Stimulated activated CD8-positive, alpha-beta memory T cell treated with anti-CD3 and anti-CD28 coated beads, Interleukin-12 subunit alpha, Interleukin-12 subunit beta, amount 100 ng/mL, for 24 hours (primary cell): ENCODE data around the gene BRICD5.
"Not testable (repeated sequence)": the region's sequence is repeated elsewhere in the genome, so short reads cannot be mapped to it uniquely, and the experiment has no call there.

ENCODE experiments used
- DNase-seq: peaks from one replicate; pipeline ENCODE4 v3.0.0-alpha.2; 2020; ENCODE audit errors: extremely low read depth

BRICD5 gene

DNA sequence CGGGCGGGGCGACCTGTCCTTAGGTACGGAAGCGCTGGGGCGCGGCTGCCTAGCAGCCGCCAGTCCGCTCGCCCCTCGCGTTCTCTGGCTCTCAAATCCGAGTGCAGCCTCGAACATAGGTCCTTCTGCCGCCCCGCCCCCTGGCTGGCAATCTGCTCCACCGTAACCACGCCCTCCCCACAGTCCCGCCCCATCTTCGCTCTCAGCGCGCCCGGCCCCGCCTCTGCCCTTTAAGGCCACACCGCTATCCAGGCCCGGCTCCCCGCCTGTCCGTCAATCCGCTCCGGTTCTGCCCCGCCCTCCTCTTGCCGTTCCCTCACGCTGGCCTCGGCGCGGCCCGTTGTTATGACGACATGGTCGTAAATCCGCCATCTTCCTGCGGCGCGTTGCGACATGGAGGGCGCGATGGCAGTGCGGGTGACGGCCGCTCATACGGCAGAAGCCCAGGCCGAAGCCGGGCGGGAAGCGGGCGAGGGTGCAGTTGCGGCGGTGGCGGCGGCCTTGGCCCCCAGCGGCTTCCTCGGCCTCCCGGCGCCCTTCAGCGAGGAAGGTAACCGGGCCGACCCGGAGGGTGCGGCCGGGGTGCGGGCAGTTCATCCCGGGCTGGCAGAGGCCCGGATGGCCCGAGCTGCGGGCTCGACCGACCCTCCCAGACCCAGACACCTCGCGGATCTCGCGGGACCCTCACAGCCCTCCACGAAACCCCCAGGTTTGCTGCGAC, 12.7 kb upstream of the BRICD5 start, which contains the start of gene E4F1:
E4F1 (plus strand) TSS at position 371 of the 721 bp plus-strand sequence; CDS start at position 394, 23 bp downstream.
- peak; percentile 100 for DNase-seq

DNA sequence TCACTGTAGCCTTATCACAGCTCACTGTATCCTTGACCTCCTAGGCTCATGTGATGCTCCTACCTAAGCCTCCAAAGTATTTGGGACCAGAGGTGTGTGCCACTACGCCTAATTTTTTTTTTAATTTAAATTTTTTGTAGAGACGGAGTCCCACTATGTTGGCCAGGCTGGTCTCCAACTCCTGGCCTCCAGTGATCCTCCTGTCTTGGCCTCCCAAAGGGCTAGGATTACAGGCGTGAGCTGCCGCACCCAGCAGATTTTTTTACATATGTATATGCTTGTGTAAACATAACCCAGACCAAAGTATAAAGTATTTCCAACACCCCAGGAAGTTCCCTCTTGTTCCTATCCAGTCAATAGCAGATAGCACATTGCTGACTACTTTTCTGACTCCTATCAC, 5.7 kb upstream of the BRICD5 start:
- no peak for DNase-seq

DNA sequence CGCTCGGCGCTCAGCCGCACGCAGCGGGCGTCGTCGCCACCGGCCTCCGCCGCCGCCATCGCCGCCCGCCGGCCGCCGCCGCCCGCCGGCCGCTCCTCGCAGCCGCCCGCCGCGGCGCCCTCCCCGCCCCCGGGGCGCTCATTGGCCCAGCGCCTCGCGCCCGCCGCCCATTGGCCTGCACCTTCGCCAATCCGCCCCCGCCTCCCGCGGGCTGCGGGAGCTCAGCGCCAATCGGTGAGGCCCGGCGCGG, 4.0 kb upstream of the BRICD5 start, which contains the start of gene PGP:
PGP (minus strand) TSS at position 122 of the 250 bp plus-strand sequence; CDS start at position 59, 63 bp downstream.
- DNase-seq: no peak

DNA sequence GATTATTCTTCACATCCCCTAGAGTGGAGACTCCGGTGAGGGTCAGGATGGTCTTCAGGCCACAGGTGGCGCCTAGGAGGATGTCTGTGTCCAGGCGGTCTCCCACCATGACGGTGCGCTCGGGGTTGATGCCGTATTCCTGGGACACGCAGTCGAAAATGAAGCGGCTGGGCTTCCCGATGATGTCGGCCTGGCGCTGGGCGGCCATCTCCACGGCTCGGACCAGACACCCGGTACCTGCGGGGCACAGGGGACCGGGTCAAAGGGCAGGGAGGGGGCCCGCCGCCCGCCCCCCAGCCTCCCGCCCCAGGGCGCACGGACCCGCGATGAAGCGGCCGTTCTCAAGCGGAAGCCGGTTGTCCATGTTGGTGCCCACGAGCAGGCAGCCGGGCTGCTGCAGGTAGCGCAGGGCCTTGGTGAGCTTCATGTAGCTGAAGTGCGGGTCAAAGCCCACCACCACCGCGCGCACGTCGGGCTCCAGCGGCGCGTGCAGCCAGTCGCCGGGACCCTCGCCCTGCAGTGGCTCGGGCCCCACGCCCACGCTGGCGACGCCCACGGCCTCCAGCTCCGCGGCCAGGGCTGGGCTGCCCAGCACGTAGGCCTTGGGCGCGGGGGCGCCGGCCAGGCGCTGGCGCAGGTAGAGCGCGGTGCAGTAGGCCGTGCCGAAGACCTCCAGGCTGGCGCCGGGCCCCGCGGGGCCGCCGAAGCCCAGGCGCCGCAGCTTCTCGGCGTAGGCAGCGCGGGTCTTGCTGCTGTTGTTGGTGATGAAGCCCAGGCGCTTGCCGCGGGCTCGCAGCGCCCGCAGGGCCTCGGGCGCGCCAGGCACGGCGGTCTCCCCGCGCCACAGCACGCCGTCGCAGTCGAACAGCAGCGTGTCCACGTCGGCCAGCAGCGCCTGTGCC, 3.4 kb upstream of the BRICD5 start:
- no peak for DNase-seq

DNA sequence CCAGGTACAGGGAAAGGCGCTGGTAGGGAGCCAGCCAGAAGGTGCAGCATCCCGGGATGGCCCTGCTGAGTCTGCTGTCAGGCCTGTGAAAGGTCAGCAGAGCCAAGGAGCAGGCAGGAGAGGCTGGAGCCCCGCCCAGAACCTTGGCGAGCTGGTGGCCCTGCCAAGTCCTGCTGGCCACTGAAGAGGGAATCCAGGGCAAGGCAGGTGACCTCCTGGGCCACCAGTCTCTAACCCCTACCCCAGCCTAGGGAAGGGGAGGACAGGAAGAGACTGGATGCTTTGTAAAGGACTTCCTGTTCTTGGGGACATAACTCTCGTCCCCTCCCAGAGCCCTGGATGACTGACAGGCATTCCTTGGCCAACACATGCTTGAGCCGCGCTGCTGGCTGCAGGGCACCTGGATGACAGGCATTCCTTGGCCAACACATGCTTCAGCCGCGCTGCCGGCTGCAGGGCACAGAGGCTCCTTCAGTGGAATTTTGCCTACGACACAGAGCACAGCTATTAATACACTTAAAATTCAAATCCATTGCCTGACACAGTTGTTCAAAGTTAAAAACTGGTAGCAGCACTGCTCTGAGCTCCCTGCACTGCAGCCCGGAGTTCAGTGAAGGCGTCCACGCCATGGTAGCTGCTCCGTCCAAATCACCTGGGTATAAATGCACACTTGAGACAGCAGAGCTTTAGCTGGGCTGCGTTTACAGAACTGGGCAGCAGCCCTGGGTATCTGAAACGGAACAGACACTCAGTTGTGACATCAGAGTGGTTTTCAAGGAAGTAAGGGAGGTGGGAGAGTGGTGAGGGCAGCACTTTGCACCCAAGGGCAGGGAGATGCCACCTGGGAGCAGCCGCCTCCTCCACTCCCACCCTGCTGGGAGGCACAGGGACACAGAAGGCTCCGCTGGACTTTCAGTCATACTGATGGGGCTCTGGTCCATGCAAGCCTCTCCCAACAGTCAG, 2.0 kb upstream of the BRICD5 start:
- no peak for DNase-seq

DNA sequence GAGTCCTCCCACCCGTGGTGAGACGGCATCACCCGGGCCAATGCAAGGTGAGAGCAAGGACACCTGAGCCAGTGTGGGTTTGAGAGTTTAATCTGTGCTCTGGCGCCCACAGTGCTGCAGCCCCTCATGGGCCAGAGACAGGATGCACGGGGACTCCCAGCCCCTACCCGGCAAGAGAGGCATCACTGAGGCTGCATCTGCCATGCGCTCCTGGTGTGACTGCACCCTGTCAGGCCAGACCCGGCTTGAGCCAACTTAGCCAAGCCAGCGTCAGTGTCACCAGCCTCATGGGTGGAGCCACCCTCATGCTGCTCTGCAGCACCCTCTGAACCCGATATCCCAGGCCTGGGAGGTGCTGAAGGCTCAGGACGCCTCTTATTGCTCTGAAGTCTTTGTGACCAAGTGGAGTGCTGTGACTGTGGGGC, 1.3 kb upstream of the BRICD5 start:
- no peak for DNase-seq

DNA sequence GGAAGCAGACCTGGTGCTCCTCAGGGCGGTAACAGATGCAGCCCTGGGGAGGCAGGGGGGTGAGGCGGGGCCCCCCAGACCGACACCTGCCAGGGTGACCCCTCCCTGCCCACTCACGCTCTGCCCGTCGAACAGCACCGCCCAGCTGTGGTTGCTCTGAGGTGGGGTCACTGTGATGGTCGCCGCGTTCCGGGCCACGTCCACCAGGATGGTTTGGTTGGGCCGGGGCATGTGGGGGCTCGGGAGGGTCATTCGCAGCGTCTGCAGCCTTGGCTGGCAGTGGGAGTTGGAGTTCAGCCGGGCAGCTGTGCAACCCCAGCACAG, 692 bp downstream of the BRICD5 start:
- no peak for DNase-seq

DNA sequence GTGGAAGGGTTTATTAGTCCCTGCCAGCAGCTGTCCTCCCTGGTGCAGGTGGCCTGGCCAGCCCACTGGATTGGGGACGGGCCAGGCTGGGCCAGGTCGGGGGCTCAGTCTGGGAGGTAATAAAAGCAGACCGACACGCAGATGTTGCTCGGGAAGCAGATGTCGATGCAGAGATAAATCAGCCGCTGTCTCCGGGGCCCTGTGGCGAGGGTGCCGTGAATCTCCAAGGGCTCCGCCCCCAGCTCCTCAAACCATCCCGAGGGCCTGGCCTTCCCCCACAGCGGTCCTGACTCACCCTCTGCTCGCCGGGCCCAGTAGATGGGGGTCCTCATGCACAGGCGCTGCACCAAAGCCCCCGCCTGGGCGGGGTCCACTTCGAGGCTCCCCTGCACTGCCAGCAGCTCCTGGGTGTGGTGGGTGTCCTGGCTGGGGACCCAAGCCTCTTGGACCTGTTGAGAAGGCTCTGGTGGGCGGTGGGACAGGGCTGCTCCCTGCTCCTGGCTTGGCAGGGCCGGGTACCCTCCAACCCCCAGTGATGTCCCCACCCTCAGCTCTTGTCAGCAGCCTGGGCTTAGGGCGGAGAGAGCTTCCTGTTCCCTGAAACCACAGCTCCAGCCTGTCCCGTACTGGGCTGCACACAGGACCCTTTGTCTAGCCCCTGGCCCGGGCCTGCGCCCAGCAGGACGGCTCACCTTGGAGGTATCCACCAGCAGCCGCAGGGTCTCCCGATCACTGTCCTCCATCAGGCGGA, 1.2 kb downstream of the BRICD5 start:
- no peak for DNase-seq

DNA sequence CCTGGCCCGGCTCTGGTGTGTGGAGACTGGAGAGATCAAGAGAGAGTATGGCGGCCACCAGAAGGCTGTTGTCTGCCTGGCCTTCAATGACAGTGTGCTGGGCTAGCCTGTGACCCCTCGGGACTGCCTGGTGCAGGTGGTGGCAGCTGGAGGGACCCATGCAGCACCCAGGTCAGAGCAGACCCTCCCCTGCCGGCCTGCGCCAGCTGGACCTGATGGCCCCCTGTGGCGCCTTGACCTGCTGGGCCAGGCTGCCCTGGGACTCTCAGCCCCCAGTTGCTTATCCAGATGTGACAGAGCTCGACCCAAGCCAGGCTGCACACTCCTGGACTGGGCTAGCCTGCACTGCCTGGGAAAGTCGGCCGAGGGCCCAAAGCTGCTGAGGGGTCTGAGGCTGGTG, 1.9 kb downstream of the BRICD5 start:
- DNase-seq: no peak

DNA sequence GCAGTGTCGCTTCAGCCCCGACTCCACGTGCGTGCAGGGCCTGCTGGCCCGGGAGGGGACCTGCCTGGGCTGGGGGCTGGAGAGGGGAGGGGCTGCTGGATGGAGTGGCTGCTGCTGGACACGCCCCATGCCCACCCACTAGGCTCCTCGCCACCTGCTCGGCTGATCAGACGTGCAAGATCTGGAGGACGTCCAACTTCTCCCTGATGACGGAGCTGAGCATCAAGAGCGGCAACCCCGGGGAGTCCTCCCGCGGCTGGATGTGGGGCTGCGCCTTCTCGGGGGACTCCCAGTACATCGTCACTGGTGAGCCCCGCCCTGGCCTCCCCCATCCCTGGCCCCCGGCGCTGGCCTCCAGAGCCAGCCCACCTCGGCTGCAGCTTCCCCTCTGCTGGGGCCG, 2.4 kb downstream of the BRICD5 start:
- no peak for DNase-seq

DNA sequence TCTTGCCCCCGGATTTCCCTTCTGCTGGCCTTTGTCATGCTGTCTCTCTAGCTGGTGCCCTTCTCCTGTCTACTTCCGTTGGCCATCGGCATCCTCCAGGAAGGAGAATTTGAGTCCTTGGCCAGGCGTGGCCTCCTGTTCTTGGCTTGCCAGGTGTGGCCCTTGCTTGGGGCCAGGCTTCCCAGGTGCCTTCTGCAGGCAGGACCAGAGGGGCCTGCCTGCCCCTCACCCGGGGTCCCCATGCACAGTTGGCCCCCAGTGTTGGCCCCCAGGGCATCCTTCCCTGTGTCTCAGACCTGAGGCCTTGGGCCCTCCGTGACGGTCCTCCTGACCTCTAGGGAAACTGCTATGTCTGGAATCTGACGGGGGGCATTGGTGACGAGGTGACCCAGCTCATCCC, 2.8 kb downstream of the BRICD5 start:
- no peak for DNase-seq

DNA sequence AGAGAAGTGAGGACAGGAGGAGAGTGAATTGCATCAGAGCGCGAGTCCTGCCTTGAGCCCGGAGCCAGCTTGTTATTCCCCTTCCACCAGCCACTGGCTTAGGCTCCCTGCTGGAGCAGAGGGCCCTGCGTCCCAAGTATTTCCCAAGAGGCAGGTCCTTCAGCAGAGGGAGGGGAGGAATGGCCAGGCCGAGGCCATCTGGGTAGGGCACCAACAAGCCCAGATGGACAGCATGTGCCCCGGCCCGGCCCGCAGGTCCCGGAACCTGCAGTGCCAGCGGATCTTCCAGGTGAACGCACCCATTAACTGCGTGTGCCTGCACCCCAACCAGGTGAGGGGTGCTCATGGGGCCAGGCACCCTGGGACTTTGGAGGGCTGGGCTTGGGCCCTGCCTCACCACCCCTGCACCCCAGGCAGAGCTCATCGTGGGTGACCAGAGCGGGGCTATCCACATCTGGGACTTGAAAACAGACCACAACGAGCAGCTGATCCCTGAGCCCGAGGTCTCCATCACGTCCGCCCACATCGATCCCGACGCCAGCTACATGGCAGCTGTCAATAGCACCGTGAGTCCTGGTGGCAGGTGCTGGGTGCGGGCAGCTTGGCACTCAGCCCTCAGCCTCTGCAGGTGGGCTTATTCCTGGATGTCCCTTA, 3.8 kb downstream of the BRICD5 start:
- DNase-seq: no peak

DNA sequence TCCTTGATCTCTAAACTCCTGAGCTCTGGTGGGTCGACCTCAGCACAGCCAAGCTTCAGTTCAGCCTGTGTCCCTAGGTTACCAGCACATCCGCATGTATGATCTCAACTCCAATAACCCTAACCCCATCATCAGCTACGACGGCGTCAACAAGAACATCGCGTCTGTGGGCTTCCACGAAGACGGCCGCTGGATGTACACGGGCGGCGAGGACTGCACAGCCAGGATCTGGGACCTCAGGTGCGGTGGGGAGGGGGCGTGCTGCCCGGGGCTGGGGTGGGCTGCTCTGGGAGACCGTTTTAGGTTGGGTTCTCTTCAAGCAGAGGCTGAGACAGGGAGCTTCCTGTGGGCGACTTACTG, 4.3 kb downstream of the BRICD5 start:
- DNase-seq: no peak

DNA sequence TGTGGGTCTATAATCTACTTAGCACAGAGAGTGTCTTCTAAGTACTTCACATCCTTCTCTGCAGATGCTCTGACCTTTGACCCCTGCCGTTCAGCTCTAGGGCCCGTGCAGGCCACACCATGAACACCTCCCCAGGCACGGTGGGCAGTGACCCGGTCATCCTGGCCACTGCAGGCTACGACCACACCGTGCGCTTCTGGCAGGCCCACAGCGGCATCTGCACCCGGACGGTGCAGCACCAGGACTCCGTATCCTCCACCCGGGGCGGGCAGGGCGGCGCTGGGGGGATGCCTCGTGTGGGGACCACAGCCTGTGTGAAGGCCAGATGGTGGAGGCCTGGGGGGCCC, 4.7 kb downstream of the BRICD5 start:
- DNase-seq: no peak

DNA sequence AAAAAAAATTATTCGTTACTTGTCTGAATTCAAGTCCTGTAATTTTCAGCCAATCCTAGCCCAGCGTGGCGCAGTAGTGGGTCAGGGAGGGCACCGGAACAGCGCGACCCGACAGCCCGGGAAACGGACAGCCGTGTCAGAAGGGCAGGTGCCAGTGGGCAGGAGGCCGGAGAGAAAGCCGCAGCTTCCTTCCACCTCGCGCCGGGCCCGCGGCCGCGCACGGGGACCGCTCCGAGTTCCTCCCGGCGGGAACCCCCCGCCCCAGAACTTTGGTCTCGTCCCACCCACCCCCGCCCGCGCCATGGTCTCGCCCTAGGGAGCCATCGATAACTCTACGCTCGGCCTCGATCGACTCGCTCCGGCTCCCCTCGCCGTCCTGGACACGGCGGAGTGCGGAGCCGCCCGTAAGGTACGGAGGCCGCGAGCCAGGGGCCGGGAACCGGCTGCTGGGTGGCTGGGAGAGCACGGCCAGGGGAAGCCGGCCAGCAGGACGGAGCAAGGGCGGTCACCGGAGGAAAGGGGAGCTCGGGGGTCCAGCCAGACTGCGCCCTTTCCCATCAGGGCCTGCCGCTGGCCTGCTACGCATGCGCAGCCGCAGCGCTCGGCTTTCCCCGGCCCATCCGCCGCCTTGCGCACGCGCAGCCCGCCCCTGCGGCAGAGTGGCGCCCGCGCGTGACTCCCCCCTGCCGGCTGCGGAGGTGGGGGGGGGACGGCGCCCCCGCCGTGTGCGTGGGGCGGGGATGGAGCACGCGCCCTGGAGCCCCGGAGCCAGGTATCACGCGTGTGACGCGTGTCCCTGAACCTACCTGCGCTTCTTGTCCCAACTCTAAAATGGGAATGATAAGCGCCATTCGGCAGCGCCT, 5.3 kb downstream of the BRICD5 start, which contains the start of gene MLST8:
MLST8 (plus strand) TSS at position 351 of the 863 bp plus-strand sequence. CDS start 632 bp downstream, outside the sequence.
- DNase-seq: peak; percentile 77

DNA sequence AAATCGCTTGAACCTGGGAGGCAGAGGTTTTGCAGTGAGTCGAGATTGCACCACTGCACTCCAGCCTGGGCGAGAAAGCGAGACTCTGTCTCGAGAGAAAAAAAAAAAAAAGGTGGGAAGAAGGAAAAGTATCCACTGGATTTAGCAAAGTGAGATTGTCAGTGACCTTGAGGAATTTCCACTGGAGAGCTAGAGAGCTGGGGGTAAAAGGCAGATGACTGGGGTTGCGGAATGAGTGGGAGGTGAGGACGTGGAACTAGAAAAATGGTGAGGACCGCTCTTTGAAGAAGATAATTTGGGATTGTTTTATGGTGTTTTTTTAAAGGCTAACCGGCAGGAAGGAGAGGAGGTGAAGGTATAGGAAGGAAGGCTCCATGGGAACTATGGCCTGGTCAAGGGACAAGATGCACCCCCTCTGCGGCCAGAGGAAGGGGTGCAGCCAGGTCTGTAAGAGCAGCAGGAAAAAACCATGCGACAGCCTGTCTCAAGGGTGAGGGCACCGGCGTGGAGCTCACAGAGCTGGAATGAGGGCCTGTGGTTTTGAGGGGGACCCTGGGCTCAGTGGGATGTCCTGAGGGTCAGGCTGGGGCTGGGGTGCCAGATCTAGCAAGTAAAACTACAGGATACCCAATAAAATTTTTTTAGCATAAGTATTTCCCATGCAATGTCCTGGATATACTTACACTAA, 6.1 kb downstream of the BRICD5 start:
- DNase-seq: no peak

DNA sequence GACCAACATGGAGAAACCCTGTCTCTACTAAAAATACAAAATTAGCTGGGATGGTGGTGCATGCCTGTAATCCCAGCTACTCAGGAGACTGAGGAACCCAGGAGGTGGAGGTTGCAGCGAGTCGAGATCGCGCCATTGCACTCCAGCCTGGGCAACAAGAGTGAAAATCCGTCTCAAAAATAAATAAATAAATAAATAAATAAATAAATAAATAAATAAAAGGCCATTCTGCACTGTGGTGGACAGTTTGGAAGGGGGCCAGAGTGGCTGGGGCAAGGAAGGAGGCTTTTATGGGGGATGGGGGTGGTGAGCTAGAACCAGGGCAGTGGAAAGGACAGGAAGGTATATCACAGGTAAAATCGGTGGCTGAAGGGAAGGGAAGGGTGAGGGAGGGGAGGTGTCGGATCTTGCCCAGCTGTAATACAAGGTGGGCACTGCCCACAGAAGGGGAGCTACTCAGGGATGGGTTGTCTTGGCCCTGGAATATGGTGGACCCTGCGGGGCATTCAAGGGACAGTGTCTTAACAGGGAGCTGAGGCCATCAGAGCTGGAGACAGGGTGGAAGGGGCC, 7.5 kb downstream of the BRICD5 start:
- DNase-seq: not testable (repeated sequence)

DNA sequence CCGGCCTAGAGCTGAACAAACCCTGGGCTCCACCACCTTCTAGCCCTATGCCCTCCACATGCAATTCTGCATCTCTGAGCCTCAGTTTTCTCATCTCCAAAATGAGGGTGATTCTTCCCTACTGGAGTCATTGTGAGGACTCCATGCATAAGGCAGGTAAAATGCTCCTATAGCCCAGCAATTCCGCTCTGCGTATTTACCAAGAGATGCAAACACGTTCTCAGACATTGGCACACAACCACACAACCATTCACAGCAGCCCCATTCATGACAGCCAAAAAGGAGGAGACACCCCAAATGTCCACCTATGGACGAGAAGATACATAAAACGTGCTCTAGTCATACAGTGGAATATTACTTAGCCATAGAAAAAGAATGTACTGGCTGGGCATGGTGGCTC, 10.3 kb downstream of the BRICD5 start:
- DNase-seq: no peak

DNA sequence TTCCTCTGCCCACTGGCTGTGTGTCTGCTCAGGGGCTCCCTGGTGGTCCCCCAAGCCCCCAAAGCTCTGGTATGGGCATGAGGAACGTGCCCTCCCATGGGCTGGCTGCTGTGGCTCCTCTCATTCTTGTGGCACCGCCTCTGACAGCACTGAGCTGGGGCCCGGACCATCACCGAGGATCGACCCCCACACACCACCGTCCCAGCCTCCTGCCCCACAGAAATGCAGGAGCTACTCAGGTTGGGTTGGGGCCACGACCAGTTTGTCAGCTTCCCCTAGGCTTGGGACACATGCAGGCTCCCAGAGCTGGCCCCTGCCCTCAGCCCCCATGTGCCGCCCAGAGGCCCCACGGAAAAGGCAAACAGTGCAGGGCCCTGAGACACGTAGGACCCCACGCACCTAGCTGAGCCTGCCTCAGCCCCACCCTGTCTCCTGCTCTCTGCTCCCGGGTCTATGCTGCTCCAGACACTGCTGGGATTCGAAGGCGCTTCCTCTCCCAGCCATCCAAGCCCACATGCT, 11.0 kb downstream of the BRICD5 start:
- DNase-seq: no peak
